ENCODE measurements around the gene TP63. TPM values are rescaled to one million over a fixed set of nuclear protein-coding genes. Genes with fewer than 3 reads are reported as not detected.

TP63 gene
- total and polyA plus RNA-seq, 7 donors, result under 0.01 to 0.28 (median 0.15) TPM; not detected in 3

- WGBS, 2 donors, result 86% methylated on average over 3 of the region's 3 CpGs
- intact Hi-C loops (cut with DNase I), result no loop called here
- no peak for DNase-seq
Observed at GRCh38 chr3:189914799-189915198, 283.6 kb downstream of the TP63 start.

GRCh38 chr3:189921770-189922169 lies 290.6 kb downstream of the TP63 start:
- H3K36me3 ChIP-seq, result no peaks in the 10 kb centered on the region
- TF ChIP-seq EP300 (IDR thresholded peaks at IDR 0.05) (no peak), POLR2AphosphoS5 (IDR thresholded peaks at IDR 0.05) (no peak), POLR2A (IDR thresholded peaks at IDR 0.05) (no peak)
- TF ChIP-seq, protein P1, sequence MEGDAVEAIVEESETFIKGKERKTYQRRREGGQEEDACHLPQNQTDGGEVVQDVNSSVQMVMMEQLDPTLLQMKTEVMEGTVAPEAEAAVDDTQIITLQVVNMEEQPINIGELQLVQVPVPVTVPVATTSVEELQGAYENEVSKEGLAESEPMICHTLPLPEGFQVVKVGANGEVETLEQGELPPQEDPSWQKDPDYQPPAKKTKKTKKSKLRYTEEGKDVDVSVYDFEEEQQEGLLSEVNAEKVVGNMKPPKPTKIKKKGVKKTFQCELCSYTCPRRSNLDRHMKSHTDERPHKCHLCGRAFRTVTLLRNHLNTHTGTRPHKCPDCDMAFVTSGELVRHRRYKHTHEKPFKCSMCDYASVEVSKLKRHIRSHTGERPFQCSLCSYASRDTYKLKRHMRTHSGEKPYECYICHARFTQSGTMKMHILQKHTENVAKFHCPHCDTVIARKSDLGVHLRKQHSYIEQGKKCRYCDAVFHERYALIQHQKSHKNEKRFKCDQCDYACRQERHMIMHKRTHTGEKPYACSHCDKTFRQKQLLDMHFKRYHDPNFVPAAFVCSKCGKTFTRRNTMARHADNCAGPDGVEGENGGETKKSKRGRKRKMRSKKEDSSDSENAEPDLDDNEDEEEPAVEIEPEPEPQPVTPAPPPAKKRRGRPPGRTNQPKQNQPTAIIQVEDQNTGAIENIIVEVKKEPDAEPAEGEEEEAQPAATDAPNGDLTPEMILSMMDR (IDR thresholded peaks at IDR 0.05), result no peak
- H3K4me1 ChIP-seq, result no peaks in the 10 kb centered on the region
- DNase-seq, result no peak
- no peaks in the 10 kb centered on the region for H3K27me3 ChIP-seq
- H3K27ac ChIP-seq, result no peak overlapping the region
- no peaks in the 10 kb centered on the region for H3K9me3 ChIP-seq
- no peak overlapping the region for H3K4me3 ChIP-seq
- intact Hi-C loops (cut with DNase I), result no loop called here

More at GRCh38 chr3:189914799-189915198, 283.6 kb downstream of the TP63 start:
- H3K4me1 ChIP-seq, result no peaks in the 10 kb centered on the region
- peaks cover 0 to 1% (median 0%) of the 10 kb centered on the region in 4 donors for H3K9me3 ChIP-seq
- no peaks in the 10 kb centered on the region for H3K36me3 ChIP-seq
- no peak for TF ChIP-seq EP300 (IDR thresholded peaks at IDR 0.05)
- TF ChIP-seq, protein P1 (IDR thresholded peaks at IDR 0.05), result no peak
- no peak for TF ChIP-seq POLR2AphosphoS5 (IDR thresholded peaks at IDR 0.05)
- no peak for TF ChIP-seq POLR2A (IDR thresholded peaks at IDR 0.05)
- H3K27me3 ChIP-seq, result no peaks in the 10 kb centered on the region
- H3K4me3 ChIP-seq, result no peak overlapping the region
- H3K27ac ChIP-seq, result no peak overlapping the region

DNA sequence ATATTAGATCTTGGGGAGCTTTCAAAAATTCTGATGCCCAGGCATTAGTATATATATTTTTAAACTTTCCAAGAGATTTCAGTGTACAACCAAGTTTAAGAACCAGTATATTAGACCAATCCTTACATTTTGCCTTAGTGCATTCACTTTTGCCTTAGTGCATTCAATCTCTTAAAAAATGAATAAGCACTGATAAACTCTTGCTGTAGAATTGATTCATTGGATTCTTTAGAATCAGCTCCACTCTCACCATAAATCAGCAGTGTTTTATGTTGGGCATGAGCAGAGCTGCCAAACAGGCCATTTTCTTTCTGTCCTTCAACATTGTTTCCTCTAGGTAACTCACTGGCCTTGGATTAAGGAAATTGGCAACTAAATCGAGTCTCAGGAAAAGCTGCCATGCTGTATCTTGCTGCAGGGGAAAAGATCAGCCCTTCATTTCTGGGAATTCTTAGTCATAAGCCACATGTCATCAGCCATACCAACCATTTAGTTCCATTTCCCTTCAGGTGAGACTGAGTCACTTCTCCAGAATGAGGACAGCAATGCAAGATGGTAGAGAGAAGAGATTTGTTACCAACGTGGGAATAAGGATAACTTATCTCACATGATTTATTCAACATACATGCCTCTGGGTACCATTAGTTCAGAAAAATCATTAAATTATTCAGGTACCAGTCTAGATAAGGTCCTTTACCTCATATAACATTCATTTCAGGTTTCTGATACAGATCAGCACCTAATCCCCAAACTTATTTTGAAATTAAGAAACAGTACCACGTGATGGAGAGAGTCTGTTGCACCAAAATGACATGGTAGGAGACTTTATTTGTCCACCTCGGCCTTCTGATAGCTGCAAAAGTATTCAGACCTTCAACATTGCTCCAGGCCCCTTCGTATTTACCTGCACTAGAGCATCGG lies 297.0 kb downstream of the TP63 start:
- no peaks in the 10 kb centered on the region for H3K36me3 ChIP-seq
- no peak overlapping the region for H3K4me3 ChIP-seq
- intact Hi-C loops (cut with DNase I), result no loop called here
- H3K9me3 ChIP-seq, result no peaks in the 10 kb centered on the region
- H3K27me3 ChIP-seq, result no peaks in the 10 kb centered on the region
- no peak for DNase-seq
- no peaks in the 10 kb centered on the region for H3K4me1 ChIP-seq
- 82 to 83% methylated on average over 6 of the region's 6 CpGs for WGBS, 2 donors
- TF ChIP-seq EP300 (IDR thresholded peaks at IDR 0.05) (no peak), POLR2A (IDR thresholded peaks at IDR 0.05) (no peak), POLR2AphosphoS5 (IDR thresholded peaks at IDR 0.05) (no peak)
- TF ChIP-seq, protein P1 (IDR thresholded peaks at IDR 0.05), result no peak
- no peak overlapping the region for H3K27ac ChIP-seq

DNA sequence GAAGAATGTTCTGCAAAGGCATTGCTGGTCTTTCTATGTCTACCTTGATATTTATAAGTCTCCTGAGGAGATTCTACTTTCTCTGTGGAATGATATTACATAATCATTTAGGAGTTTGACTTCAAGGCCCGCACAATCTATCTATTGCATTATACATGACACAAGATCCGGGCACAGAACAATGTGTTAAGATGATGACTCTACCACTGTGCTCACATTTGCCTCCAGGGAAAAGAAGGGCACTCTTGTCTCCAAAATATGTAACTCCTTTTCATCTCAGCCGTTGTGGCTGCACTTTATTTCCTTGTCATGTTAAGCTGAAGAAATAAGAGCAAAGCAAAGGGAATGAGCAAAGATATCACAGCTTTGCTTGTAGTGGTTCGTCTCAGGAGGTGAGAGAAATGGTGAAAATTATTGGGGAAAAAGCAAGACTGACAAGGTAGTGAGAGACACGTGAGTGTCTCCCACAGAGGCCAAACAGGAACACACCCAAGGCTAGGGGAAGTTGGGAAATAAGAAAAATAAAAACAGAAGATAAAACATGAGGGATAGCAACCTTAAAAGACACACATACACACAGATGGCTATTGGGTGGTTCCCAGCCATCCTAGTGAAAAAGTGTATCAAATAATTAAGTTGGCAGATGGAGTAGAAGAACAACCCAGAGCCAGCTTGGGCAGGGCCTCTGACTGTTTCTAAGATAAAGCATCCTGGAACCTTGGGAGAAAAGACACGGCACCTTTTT lies 305.2 kb downstream of the TP63 start:
- TF ChIP-seq EP300 (IDR thresholded peaks at IDR 0.05) (no peak), POLR2A (IDR thresholded peaks at IDR 0.05) (no peak), POLR2AphosphoS5 (IDR thresholded peaks at IDR 0.05) (no peak)
- TF ChIP-seq, protein P1 (IDR thresholded peaks at IDR 0.05), result no peak
- H3K9me3 ChIP-seq, result no peaks in the 10 kb centered on the region
- H3K36me3 ChIP-seq, result no peaks in the 10 kb centered on the region
- H3K27me3 ChIP-seq, result no peaks in the 10 kb centered on the region
- 83 to 87% methylated on average over 6 of the region's 6 CpGs for WGBS, 2 donors
- H3K27ac ChIP-seq, result no peak overlapping the region
- no peak overlapping the region for H3K4me3 ChIP-seq
- intact Hi-C loops (cut with DNase I), result no loop called here
- DNase-seq, result no peak
- no peaks in the 10 kb centered on the region for H3K4me1 ChIP-seq

Measured in sigmoid colon (tissue), 7 donors.